HG02610 (cell line): ENCODE data around the gene TBX4.
A peak's percentile ranks its signal among the peaks of the same experiment; 100 is the strongest.
"Not testable (repeated sequence)": the region's sequence is repeated elsewhere in the genome, so short reads cannot be mapped to it uniquely, and the experiment has no call there.

Experiments
- ATAC-seq: cut with Tn5 transposase; IDR thresholded peaks from one replicate; pipeline ENCODE4 v1.9.1; 2021; ENCODE audit warnings: mild to moderate bottlenecking, moderate library complexity; ENCODE audit not compliant: unreplicated experiment

Gene TBX4

DNA sequence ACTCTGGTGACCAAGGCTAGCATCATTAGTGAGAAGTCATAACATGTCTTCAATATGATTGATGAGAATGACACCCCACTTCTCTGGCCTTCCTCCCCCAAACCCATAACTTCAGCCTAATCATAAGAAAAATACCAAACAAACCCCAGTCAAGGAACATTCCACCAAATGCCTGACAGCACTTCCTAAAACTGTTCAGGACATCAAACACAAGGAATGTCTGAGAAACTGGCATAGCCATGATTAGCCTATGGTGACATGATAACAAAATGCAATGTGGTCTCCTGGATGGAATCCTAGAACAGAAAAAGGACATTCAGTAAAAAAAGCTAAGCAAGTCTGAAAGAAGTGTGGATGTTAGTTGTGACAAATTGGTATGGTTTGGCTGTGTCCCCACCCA, 24.7 kb upstream of the TBX4 start:
- ATAC-seq, result no peak

DNA sequence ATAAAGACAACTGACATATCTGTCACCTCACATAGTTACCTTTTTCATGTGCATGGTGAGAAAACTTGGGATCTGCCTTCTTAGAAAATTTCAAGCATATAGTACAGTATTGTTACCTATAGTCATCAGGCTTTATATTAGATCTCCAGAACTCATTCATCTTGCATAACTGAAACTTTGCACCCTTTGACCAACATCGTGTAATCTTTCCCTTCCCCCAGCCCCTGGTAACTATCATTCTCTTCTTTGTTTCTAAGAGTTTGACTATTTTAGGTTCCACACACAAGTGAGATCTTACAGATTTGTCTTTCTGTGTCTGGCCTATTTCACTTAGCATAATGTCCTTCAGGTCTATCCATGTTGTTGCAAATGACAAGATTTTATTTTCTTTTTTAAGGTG, 22.9 kb upstream of the TBX4 start:
- ATAC-seq, result no peak

DNA sequence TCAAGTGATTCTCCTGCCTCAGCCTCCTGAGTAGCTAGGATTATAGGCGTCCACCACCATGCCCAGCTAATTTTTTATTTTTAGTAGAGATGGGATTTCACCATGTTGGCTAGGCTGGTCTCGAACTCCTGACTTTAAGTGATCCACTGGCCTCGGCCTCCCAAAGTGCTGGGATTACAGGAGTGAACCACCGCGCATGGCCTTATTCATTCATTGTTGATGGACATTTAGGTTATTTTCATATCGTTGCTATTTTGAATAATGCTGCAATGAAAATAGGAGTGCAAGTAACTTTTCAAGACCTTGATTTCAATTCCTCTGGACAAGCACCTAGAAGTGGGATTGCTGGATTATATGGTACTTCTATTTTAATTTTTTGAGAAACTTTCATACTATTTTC, 22.4 kb upstream of the TBX4 start:
- ATAC-seq, result not testable (repeated sequence)

DNA sequence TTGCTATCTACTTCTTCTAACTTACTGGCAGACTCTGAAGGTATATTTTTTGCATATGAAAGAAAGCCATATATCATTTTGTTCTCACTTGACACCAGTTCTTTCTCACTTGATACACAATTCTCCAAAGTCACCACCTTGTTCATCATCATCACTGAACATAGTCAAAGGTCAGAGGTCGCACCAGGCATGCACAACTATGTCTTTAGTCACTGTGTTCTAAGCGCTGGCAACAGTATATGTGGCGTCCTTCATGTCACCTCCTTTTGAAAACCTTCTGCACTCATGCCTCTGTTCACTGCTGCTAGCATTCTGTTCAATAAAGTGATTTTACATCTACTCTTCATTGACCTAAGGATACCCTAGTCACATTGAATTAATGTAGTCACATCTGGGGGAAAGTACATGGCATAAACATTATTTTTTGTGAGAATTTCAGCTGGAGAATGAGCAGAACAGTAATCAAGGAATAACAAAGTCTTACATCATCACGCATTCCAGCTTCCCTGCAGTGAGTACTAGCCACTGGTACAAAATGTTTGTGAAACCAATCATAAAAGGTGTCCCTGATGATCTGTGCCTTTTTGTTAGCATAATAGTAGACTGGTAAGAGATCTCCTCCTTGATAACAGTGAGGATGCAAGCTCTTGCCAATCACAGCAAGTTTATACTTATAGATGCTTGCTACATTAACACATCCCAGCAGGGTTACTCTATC, 20.5 kb upstream of the TBX4 start:
- ATAC-seq, result no peak

DNA sequence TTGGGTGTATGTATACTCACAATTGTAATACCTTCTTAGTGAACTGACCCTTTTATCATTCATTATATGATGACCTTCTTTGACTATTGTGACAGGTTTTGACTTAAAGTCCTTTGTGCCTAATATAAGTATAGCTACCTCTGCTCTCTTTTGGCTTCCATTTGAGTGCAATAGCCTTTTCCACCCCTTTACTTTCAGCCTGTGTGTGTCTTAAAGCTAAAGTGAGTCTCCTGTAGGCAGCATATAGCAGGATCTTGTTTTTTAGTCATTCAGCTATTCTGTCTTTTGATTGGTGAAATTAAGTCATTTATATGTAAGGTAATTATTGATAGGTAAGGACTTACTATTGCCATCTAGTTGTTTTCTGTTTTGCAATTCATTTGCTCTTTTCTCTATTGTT, 15.9 kb upstream of the TBX4 start:
- ATAC-seq, result no peak

DNA sequence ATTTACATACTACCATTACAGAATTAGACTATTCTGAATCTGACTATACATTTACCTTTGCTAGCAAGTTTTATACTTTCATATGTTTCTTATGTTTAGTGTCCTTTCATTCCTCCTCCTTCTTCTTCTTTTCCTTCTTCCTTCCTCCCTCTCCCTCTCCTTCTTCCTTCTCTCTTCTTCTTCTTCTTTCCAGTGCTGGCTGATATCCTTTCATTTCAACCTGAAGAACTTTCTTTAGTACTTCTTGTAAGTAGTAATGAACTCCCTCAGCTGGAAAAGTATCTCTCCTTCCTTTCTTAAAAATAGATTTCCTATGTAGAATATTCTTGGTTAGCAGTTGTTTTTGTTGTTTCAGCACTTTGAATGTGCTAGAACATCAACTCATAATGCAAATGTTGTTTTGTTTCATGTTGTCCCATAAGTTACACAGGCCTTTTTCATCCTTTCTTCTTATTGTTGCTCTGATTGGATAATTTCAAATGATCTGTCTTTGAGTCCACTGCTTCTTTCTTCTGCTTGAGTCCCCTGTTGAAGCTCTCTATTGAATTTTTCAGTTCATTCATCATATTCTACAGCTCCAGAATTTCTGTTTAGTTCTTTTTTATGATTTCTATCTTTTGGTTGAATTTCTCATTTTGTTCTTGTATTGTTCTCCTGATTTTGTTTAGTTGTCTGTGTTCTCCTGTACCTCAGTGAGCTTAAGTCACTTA, 15.1 kb upstream of the TBX4 start:
- ATAC-seq, result no peak

DNA sequence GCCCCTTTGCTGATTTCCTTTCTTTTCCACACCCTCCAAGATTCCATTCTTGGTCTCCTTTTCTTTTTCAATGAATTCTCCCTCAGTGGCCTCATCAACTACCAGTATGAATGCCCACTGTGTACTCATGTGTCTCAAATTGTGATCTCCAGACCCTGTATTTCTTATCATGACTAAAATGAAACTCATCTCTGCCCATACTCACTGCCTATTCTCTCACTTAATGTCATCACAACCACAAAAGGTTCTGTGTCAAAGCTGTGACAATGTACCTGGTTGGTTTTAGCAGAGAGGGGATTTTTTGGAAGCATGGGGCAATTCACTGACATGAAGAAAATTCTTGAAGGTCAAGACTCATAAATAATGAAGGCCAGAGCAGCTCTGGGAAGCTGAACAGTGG, 11.5 kb upstream of the TBX4 start:
- peak; percentile 92 for ATAC-seq

DNA sequence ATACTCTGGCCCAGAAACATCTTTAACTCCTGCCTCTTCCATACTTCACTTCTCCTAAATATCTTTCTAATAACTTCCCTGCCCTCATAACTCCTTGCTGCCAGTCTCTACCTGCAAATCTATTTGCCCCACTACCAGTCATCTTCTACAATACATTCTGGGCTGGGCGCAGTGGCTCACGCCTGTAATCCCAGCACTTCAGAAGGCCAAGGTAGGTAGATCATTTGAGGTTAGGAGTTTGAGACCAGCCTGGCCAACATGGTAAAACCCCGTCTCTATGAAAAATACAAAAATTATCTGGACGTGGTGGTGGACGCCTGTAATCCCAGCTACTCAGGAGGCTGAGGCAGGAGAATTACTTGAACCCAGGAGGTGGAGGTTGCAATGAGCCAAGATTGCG, 10.7 kb upstream of the TBX4 start:
- ATAC-seq, result not testable (repeated sequence)

DNA sequence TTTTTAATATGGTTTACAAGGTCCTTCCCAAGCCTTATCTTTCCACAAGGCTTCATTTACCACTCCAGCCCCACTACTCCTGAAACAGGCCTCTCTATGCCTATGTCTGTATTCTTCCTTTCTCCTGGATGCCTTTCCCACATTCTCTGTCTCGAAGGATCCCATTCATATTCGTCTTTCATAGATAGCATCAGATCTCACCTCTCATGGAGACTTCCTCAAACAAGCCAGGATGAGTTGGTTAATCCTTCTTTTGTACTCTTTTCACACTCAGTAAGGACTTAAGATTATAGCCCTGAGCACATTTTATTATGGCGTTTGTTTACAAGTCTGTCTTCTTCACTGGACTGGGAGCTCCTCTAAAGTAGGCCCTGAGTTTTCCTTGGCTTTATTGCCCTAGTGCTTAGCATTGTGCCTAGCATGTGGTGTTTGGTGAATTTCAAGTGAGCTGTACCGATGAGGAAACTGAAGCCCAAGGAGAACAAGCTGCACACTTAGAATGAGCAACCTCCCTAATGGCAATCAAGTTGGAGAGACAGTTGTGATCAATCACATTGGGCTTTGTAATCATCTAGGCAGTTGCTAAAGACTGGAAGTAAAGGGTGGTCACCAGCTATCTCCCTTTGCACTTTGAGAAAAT, 10.0 kb upstream of the TBX4 start:
- no peak for ATAC-seq

DNA sequence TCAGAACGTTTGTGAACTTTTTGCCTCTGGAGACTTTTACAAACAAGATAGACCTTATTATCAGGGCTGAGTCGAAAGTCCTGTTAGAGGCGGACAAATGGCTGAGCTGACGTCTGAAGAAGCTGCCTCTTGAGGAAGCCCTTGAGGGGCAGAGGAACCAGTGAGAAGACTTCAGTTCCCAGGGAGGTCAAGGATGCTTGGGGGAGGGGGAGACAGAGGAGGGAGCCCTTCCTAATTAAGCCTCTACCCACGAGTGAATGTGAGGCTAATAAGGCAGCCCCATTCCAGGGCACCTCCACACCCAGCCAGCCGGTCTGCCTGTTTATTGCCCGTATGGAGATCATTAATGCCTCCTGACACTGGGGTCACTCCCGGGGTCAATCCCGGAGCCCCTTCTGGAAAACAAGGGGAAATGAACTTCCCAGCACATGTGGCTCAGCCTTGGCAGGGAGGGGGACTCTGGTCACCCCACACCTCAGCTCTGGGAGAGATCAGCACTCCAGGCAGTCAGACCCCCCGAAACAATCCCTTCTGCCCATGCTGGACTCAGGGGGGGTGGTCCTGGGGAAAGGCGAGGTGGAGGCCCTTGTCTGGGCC, 9.2 kb upstream of the TBX4 start:
- ATAC-seq, result no peak

DNA sequence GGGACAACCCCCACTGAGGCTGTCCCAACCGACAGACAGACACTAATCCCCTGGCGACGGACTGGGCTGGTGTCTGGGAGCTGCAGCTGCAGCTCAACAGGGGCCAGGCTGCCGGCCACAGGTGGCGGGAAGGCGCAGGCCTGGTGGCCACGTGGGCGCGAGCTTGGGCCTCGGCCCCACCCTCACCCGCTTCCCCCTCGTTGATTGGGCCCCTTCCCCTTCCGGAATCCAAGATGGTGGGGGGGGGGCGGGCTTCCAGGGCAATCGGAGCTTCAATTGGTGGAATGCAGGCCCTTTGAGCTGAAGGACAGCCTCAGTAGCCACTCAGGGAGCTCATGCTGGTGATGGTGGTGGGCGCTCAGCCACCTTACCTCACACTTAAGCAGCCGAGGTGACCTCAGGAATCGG, 8.7 kb upstream of the TBX4 start:
- no peak for ATAC-seq

DNA sequence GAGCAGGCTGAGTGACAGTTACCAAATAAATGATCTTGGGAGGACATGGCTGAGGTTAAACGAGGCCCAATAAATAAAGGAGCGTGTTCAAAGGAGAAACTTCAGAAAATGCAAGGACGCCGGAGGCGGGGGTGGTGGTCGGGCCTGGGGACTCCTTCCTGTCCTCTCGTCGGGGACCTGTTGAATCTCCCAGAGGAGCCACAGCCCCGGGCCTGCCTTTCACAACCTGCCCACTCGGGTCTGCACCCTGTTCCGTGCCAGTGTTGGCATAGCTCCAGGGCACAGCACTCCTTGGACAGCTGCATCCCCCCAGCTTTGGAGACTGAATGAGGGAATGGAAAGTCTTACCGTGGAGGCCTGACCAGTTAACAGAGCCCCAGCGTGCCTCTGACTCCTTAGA, 8.1 kb upstream of the TBX4 start:
- ATAC-seq, result no peak

DNA sequence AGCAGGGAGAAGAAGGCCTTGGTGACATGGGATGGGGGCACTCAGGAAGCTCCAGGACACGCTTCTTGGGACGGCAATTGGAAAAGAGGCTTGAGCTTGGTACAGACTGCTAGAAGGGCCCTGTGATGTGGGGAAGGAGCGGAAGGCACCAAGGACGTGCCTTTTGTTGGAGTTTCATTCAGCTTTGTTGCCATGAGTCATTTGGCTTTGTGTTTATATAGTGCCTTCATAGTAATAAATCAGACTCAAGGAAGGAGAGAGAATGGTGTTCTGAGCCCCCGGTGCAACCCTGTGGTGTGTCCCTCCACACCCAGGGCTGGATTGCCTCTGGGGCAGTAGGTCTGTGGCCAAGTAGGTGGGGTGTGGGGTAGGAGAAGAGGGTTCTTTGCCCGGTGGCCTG, 7.4 kb upstream of the TBX4 start:
- no peak for ATAC-seq

DNA sequence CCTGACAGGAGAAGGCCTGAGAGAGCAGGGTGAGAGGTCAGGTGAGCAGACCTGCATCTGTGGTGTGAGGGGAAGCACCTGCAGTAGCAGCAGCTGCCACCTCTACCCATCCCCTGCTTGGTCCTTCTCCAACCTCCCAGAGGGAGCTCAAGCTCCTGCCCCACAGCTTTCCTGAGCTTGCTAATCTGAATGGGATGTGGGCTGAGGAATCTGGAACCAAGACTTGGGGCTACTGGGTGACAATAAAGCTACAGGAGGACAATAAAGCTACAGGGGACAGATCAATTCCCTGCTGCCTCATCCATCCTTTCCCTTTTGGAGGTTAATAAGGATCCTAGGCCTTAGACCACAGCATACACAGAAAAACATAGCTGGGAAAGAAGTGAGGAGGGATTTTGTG, 4.9 kb upstream of the TBX4 start:
- no peak for ATAC-seq

DNA sequence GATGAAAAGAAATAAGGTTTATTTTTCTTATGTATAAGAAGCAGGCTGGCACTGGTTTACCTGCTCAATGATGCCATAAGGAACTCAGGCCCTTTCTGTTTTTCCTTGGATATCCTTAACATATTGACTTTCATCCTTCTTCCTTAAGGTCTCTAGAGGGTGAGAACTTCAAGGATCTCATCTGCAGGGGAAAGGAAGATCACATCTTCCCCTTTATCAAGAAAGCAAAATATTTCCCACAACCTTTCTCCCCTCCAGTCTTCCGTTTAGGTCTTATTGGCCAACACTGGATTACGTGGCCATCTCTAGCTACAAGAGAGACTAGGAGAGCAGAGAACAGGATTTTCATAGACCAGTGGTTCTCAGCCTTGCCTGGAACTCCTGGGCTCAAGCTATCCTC, 4.2 kb upstream of the TBX4 start:
- ATAC-seq, result no peak

DNA sequence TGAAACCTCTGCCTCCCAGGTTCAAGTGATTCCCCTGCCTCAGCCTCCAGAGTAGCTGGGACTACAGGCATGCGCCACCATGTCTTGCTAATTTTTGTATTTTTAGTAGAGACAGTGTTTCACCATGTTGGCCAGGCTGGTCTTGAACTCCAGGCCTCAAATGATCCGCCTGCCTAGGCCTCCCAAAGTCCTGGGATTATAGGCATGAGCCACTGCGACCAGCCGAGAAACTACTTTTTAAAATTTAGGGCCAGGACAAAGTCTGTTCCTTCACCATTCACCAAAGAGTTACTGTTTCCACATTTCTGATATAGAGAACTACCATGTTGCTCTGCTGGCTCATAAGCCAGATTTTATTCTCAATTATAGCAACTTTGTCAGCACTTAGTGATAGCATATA, 3.1 kb upstream of the TBX4 start:
- not testable (repeated sequence) for ATAC-seq

DNA sequence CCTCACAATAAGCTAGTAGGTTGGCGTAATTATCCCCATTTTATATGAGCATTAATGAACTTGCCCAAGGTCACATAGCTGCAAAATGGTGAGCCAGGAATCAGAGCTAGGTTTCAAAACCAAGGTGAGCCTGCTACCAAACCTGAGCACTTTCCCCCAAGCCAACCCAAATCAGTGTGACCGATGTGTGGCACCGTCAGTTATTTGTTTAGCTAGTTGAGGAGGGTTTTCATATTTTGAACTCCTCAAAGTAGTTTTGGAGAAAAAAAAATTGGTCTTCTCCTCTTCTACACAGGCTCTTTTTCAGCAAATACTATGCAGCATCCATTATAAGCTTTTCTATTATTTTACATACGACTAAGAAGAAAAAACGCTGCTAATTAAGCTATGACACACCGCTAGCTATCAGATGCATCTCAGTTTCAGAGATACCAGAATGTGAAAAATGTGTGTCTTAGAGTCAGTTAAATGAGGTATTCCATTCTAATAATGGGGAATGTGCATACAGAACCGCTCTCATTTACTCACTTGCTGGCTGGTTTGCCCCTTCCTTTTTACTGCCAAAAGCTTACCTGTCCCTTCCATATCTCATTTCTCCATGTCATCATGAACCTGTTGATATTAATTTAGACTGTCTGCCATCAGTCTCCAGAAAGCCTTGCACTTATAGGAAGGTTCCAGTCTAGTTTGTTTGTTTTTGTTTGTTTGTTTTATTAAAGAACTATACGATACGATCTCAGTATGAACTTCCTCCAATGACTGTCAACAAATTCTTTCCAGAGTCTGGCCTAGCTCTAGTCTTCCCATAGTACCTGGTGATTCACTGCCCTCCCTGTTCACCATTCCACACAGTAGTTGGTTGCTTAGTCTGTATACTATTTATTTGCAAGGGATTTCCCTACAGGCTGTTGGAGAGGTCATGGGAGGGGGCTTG, 2.2 kb upstream of the TBX4 start:
- no peak for ATAC-seq

DNA sequence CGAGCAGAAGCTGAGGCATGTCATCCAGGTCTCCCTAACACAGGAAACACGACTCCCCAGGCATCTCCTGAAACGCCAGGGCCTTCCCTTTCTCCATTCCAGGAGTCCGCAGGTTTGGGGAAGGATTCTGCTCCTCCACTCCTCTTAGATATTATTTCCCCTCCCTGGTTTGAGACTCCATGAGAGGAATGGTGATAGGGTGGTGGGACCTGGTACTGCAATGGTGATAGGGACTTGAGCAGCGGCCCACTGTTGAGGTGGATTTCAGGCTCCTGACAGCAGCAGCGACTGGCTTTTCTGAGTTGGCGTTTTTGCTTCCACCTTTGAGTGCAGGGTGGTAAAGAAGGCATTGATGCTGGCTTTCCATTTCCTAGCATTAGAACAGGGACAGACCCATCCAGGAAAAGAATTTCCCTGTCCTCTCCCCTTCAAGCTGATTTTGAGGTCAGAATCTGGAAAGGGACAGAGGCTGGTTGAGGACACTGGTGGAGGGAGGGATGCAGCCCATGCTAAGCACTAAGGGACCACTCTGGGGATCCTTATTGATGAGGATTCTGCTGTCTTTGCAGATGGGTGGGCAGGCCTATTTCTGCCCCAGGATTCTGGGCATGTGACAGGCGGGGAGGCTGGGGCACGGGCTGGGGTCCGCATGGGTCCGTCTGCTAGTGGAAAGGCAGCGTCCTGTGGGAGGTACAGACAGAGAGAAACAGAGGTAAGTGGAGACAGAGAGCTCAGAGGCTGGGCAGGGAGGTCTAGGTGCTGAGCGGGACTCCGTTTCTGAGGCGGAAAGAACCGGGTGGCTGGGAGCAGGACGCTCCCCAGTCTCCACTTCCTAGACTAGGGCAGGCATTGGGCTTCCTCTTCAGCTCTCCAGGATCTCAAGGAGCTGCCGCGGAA, 1.3 kb upstream of the TBX4 start:
- no peak for ATAC-seq

DNA sequence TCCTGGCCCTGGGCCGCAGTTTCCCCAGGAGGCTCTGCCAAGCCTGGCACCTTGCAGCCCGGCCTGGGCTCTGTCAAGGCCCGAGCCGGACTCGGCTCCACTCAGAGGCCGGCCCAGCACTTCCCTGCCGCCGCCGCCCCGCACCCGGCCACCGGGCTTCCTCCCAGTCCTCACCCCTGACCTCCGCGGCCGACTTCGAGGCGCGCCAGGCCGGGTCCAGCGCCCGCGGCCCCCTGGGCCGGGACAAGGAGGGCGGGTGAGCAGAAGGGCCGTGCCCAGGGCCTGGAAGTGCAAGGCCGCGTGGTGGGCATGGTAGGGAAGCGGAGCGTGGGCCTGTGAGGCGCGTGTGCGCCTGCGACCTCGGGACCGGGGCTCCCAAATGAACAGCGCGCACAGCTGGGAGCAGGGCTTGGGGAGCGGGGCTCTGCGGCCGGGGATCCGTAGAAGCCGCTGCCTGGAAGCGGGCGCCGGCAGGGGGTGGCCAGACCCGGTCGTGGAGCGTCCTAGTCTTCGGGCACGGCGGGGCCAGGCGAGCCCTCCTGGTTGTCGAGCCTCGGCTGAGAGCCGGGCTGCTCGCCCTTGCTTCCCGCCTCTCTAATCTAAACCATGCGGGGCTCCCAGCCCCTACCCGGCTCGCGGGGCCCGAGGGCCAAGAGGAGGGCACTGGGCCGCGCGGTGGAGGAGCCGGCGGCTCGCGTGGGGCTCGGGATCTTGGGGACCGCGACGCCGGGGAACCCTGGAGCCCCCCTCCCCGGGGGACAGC, 503 bp upstream of the TBX4 start:
- no peak for ATAC-seq
